NCI-H774 (cell line): Measurements from ENCODE around the gene IL1R2.

ENCODE experiments used
- DNase-seq: peaks from one replicate; lab custom pipeline; 2025; lab: John Stamatoyannopoulos, UW

The IL1R2 gene

DNA sequence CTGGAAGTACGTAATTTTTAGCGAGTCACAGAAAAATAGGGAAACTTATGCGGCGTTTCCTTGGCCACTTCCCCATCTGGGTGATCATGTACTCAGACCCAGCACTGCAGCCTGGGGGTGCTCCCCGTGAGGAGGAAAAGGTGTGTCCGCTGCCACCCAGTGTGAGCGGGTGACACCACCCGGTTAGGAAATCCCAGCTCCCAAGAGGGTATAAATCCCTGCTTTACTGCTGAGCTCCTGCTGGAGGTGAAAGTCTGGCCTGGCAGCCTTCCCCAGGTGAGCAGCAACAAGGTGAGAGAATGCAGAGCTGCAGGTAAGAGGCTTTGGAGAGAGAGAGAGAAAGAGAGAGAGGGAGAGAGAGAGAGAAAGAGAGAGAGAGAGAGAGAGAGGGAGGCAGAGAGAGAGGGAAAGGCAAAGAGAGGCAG lies at the start of gene IL1R2:
TSS of gene IL1R2 (plus strand) at position 240 of the 425 bp plus-strand sequence. CDS start 16,616 bp downstream, outside the sequence.
- no peak for DNase-seq

GRCh38 chr2:101942851-101943250 lies 48.9 kb upstream of the IL1R2 start:
- no peak for DNase-seq

DNA sequence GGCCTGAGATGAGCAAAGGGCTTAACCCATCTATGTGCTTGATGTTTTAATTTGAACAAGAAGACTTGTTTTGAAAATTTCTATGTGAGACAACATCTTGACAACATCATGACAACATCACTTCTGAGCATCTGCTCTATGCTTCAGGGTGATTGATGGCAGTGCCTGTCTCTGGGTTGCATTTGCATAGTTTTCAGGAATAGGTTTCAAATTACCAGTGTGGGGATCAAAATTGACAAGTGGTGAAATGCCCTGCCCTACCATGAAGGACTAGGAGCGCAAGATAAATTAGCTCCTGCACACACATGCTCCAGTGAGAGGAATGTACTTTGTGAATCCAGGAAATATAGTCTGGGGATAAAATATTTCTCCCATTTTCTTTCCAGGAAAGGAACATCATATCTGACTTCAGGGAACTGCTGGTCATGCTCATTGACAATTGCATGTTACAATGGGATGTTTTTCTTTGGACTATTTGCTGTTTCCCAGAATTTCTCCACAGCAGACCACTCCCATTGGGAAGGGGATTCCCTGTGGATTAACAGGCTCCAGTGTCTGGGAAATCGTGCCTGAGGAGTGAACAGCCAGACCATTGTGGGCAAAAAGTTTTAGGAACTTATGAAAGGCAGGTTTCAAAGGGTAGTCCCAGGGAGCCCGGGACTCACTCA lies 45.3 kb upstream of the IL1R2 start:
- no peak for DNase-seq

GRCh38 chr2:101947374-101947773 lies 44.4 kb upstream of the IL1R2 start:
- no peak for DNase-seq

DNA sequence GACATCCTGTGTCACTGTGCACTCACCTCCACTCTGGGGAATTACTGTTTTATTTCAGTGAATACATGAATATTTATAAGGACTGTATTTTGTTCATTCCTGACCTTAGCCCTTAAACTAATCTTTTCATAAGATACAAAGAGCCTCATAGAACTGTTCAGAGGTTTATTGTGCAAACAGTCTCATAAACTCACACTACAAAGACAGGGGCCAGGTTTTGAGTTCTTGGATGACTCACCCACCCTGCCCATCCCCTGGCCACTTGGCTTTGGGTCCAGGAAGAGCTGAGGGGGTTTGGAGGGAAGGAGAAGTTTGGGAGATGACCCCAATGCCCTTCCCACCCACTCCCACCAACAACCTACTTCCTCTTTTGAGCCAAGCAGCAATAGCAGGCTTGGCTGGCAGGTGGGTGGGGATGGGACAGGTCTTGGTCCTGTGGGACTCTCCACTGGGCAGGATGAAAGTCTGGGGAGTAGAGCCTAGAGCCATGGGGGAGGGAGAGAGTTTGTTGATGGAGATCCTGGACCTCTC lies 43.1 kb upstream of the IL1R2 start:
- DNase-seq = no peak

GRCh38 chr2:101949304-101949703 lies 42.5 kb upstream of the IL1R2 start:
- no peak for DNase-seq

DNA sequence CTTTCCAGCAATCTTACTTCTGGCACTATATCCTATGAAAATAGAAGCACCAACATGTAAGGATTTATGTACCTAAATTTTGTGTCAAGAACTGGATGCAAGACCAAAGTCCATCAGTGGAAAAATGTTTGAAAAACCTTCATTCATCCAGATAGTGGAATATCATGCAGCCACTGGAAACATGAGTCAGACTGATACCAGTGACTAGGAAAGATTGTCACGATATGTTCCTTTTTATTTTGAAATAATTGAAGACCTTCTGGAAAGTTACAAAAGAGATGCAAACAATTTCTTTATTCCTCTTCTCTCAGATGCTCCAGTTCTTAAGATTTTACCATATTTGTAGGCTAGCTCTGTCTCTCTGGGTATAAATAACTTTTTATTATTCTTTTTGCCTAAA lies 40.5 kb upstream of the IL1R2 start:
- no peak for DNase-seq

DNA sequence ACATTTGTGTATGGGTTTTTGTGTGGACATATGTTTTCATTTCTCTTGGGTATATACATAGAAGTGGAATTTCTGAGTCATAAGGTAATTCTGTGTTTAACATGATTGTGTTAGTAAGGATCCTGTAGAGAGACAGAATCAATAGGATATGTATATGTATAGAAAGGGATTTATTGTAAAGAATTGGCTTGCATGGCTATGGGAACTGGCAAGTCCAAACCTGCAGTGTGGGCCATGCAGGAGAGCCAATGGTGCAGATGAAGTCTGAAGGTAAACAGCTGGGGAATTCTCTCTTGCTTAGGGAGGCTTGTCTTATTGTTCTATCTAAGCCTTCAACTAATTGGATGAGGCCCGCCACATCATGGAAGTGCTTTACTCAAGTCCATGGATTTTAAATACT lies 39.2 kb upstream of the IL1R2 start:
- DNase-seq = no peak

DNA sequence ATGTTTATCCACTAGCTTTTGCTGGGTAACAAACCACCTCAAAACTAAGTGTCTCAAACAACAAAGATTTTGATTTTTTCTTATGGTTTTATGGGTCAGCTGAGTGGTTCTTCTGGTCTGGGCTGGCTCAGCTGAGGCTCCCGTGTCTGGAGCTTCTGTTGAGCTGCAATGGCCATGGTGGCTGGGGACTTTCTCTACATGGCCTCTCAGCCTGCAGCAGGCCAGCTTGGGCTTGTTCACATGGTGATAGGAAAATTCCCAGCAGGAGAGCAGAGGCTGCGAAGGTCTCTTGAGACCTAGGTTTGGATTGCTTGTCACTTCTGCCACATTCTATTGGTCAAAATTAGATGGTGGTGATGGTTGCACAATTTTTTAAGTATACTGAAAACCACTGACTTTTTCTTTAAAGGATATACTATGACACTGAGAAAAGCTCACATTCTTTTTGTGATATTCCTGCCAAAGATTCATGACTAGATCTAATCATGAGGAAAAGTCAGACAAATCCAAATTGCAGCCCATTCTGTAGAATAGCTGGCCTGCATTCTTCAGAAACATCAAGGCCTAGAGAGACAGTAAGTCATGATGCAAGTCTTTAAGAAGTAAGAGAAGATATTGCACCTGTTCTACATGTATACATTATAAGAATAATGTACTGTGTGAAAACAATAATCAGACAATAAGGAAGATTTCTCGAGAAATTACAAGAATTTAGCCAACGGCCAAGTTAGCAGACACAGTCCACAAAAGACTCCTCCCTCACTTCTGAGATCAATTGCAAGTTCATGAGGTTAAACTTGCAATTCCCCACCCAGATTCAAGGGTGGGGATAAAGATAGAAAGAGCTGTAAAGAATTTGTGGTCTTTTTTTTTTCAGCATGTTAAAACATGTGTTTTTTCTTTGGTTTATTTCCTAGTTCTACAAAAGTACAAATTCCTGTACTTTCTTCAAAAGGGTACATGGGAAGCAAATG lies 35.0 kb upstream of the IL1R2 start:
- DNase-seq = no peak

- no peak for DNase-seq
Observed at GRCh38 chr2:101958061-101958460, 33.7 kb upstream of the IL1R2 start.

- no peak for DNase-seq
Observed at GRCh38 chr2:101960819-101961337, 30.9 kb upstream of the IL1R2 start.

GRCh38 chr2:101961338-101962191 lies 30.2 kb upstream of the IL1R2 start:
- no peak for DNase-seq

DNA sequence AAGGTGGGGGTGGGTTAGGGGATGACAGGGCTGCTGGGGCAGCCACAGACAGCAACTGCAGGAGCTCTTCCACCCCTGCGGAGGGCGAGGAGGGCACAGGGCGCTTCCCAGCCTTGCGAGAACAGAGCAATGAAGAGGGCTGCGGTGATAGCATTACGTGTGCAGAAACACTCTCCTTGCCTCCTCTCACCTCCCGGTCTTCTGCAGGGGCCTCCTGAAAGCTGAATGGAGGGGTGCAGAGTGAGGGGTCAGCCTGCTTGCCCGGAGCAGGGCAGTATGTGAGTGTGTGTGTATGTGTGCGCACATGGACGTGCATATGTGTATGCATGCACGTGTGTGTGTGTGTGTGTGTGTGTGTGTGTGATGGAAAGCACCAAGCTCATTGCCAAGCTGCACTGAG lies 29.5 kb upstream of the IL1R2 start:
- DNase-seq = no peak

- no peak for DNase-seq
Observed at GRCh38 chr2:101963198-101963597, 28.6 kb upstream of the IL1R2 start.

- no peak for DNase-seq
Observed at GRCh38 chr2:101967826-101968513, 23.8 kb upstream of the IL1R2 start.

GRCh38 chr2:101969723-101970122 lies 22.0 kb upstream of the IL1R2 start:
- DNase-seq = no peak

DNA sequence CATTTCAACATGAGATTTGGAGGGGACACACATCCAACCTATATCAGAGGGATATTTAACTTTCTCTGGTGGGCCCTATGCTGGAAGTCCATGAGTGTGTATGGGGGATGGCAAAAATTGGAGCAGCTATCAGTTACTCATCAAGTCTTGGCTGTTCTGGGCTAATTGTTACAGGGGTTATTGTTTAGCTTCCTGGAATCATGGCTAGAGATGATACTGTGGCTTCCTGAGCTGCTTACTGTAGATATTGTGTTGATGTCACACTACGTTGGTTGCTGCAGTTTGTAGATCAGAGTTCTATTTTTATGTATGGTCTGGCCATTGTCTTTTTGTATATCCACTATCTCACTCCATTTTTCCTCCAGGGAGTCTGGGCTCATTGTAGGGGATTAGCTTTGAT lies 20.9 kb upstream of the IL1R2 start:
- no peak for DNase-seq

DNA sequence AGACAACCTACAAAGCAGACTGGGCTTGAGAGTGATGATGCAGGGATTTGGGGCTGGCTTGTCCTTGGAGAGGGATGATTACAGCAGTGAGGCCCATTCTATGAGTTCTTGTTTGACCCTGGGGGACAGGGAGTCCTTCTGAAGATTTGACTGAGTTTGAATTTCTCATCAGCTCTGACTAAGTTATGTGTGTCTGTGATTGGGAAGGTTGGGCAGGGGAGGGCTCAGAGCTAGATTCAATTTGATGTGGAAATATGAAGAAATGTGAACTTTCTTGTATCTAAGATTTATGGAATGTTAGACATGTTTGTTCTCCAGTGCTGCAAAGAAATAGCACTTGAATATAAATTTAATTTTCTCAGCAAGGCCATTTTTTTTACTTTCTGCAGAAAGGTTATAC lies 19.9 kb upstream of the IL1R2 start:
- DNase-seq = no peak

GRCh38 chr2:101972621-101973434 lies 18.9 kb upstream of the IL1R2 start:
- no peak for DNase-seq

GRCh38 chr2:101974663-101975062 lies 17.1 kb upstream of the IL1R2 start:
- no peak for DNase-seq
